KMS-11 (cell line): ENCODE results near the gene PCGF2.
A peak's percentile ranks its signal among the peaks of the same experiment; 100 is the strongest.

ENCODE experiments used
- H2AFZ ChIP-seq: fragments of 200-600 bp; sonication (generic); 2 replicates; pipeline ENCODE4 v1.6.1; 2016; ENCODE audit warnings: antibody characterized with exemption, mixed run types, low read depth
- H3K27ac ChIP-seq: fragments of 200-600 bp; sonication (generic); 2 replicates; pipeline ENCODE4 v1.6.1; 2016; ENCODE audit warnings: mild to moderate bottlenecking, mixed run types
- H3K27me3 ChIP-seq: fragments of 200-600 bp; sonication (generic); 2 replicates; pipeline ENCODE4 v1.6.1; 2017; ENCODE audit warnings: mild to moderate bottlenecking, low read depth, mixed run types, moderate library complexity; ENCODE audit not compliant: insufficient read depth
- H3K36me3 ChIP-seq: fragments of 200-600 bp; sonication (generic); 2 replicates; pipeline ENCODE4 v1.6.1; 2017; ENCODE audit warnings: mild to moderate bottlenecking, mixed run types; ENCODE audit not compliant: insufficient read depth
- H3K4me1 ChIP-seq: fragments of 200-600 bp; sonication (generic); 2 replicates; pipeline ENCODE4 v1.6.1; 2016; ENCODE audit warnings: mild to moderate bottlenecking, low read depth, mixed run types; ENCODE audit not compliant: poor library complexity, severe bottlenecking
- H3K4me2 ChIP-seq: fragments of 200-600 bp; sonication (generic); 2 replicates; pipeline ENCODE4 v1.7.0; 2016; ENCODE audit warnings: mild to moderate bottlenecking, mixed run types
- H3K4me3 ChIP-seq: fragments of 200-600 bp; sonication (generic); IDR thresholded peaks from 2 replicates; pipeline ENCODE4 v1.6.1; 2017; ENCODE audit warnings: low read depth, low read length, mixed read lengths; ENCODE audit not compliant: insufficient read depth
- H3K79me2 ChIP-seq: fragments of 200-600 bp; sonication (generic); 2 replicates; pipeline ENCODE4 v1.6.1; 2016; ENCODE audit warnings: low read depth, mixed run types; ENCODE audit not compliant: insufficient read depth
- H3K9ac ChIP-seq: fragments of 200-600 bp; sonication (generic); 2 replicates; pipeline ENCODE4 v1.6.1; 2016; ENCODE audit warnings: mild to moderate bottlenecking, mixed run types
- H4K20me1 ChIP-seq: fragments of 200-600 bp; sonication (generic); 2 replicates; pipeline ENCODE4 v1.6.1; 2016; ENCODE audit warnings: mild to moderate bottlenecking, mixed run types; ENCODE audit not compliant: insufficient read depth
- TF ChIP-seq, protein P1 (sequence below): fragments of 200-600 bp; sonication (generic); conservative IDR thresholded peaks from 2 replicates; pipeline ENCODE4 v1.6.1; 2017; ENCODE audit warnings: low read depth, mild to moderate bottlenecking, antibody characterized with exemption, low read length, moderate library complexity, mixed read lengths

PCGF2 gene

DNA sequence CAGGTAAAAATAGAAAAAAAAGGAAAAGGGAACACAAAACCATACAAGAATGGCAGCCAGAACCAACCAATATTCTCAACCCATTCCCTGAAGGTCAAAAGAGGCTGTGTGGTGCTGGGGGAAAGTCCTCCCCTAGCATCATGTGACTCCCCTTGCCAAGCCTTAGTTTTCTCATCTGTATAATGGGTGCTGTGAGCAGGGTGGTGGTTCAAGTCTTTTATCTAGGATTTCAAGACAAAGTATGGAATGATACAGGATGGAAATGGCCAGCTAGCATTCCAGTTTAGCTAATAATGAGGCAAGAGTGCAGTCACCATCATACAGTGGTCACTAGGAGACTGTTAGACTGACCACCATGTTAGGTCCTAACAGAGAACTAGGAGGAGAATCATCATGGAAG, 25.1 kb upstream of the PCGF2 start:
- no peak overlapping the region for H3K4me2 ChIP-seq
- H3K4me1 ChIP-seq = no peaks in the 10 kb centered on the region
- no peaks in the 10 kb centered on the region for H3K79me2 ChIP-seq
- no peaks in the 10 kb centered on the region for H3K36me3 ChIP-seq
- no peak overlapping the region for H3K9ac ChIP-seq
- no peak overlapping the region for H2AFZ ChIP-seq
- TF ChIP-seq, protein P1, sequence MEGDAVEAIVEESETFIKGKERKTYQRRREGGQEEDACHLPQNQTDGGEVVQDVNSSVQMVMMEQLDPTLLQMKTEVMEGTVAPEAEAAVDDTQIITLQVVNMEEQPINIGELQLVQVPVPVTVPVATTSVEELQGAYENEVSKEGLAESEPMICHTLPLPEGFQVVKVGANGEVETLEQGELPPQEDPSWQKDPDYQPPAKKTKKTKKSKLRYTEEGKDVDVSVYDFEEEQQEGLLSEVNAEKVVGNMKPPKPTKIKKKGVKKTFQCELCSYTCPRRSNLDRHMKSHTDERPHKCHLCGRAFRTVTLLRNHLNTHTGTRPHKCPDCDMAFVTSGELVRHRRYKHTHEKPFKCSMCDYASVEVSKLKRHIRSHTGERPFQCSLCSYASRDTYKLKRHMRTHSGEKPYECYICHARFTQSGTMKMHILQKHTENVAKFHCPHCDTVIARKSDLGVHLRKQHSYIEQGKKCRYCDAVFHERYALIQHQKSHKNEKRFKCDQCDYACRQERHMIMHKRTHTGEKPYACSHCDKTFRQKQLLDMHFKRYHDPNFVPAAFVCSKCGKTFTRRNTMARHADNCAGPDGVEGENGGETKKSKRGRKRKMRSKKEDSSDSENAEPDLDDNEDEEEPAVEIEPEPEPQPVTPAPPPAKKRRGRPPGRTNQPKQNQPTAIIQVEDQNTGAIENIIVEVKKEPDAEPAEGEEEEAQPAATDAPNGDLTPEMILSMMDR = no peak
- no peak overlapping the region for H3K4me3 ChIP-seq
- H3K27ac ChIP-seq = no peak overlapping the region
- no peaks in the 10 kb centered on the region for H4K20me1 ChIP-seq
- no peaks in the 10 kb centered on the region for H3K27me3 ChIP-seq

DNA sequence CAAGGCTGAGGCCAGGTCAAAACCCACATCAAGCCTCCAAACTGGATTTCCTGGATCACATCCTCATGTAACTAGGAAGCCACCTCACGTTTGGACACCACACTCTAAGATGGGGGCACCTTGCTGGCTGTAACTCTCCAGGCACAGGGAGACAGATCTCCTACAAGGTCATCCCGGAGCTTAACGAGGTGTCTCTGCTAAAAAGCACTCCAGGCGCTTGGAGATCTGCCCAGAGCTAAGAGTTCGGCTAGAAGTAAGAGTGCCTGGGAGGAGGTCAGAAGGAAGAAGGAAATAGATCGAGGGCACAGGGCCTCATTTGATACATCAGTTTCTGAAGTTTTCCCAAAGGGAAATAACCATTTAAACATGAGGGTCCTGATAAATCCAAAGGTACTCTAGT, 20.3 kb upstream of the PCGF2 start:
- Histone ChIP-seq H2AFZ (no peak overlapping the region), H3K4me3 (no peak overlapping the region), H3K36me3 (no peaks in the 10 kb centered on the region), H3K9ac (no peak overlapping the region), H3K27ac (no peak overlapping the region), H3K4me1 (no peaks in the 10 kb centered on the region), H4K20me1 (no peaks in the 10 kb centered on the region), H3K4me2 (no peak overlapping the region), H3K79me2 (no peaks in the 10 kb centered on the region), H3K27me3 (no peaks in the 10 kb centered on the region)
- TF ChIP-seq, protein P1 = no peak

DNA sequence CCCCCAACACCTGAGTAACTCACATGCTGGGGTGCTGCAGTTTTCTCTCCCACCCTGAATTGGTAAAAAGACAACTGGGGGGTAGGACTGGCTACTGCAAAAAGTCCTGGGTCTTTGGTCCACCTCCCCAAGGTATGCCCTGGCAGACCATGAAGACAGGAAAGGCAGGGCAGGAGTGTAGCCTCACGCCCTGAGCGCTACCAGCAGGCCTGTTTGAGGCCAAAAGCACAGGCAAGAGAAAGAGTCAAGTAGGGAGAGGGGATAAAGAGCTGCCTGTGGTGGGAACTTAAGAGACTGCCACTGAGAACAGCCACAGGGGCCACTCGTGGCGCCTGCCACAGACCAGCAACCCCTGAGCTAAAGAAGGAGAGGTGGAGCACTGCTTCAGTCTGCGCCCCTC, 18.2 kb upstream of the PCGF2 start:
- Histone ChIP-seq H3K4me3 (no peak overlapping the region), H4K20me1 (no peaks in the 10 kb centered on the region), H3K27ac (no peak overlapping the region), H3K4me2 (no peak overlapping the region), H3K27me3 (no peaks in the 10 kb centered on the region), H2AFZ (no peak overlapping the region), H3K9ac (no peak overlapping the region), H3K79me2 (no peaks in the 10 kb centered on the region), H3K36me3 (no peaks in the 10 kb centered on the region; the same call in 1 of the 2 replicates), H3K4me1 (no peaks in the 10 kb centered on the region)
- TF ChIP-seq, protein P1 = no peak

DNA sequence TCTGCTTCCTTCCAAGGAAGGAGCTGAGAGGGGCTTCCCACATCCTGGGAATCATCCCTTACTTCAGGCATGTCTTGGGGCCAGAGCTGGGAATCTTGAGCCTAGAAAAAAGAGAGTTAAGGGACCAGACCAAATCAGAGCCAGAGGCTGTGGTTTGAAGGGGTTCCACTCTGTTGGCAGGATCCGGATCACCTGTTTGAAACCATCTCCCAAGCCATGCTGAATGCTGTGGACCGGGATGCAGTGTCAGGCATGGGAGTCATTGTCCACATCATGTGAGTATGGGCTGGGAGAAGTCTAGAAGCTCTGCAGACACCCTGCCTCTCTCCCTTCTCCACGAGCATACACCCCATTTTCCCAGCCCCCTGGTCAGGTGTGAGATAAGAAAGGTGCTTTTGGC, 14.1 kb upstream of the PCGF2 start:
- Histone ChIP-seq H3K36me3 (peaks cover 4% of the 10 kb centered on the region; the same call in 1 of the 2 replicates), H3K9ac (no peak overlapping the region), H3K4me1 (no peaks in the 10 kb centered on the region), H3K27me3 (no peaks in the 10 kb centered on the region), H3K4me3 (no peak overlapping the region), H3K79me2 (no peaks in the 10 kb centered on the region; the same call in 1 of the 2 replicates), H3K4me2 (no peak overlapping the region), H2AFZ (no peak overlapping the region), H4K20me1 (no peaks in the 10 kb centered on the region), H3K27ac (no peak overlapping the region)
- TF ChIP-seq, protein P1 = no peak

DNA sequence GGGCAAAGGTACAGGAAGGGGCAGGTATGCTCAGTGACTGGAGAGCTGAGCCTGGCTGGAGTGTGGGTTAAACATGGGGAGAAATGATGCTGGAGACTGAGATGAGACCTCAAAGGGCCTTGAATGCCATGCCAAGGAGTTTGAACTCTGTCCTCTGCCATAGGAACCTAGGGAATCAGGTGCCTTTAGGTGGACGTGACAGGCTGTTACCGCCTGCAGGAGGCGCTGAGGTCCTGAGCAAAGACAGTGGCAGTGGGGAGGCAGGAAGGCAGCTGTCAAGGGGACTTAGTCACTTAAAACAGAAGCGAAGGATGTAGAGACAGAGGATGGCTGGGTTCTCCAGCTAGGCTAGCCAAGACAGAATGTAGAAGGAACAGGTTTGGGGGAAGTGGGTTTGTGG, 13.5 kb upstream of the PCGF2 start:
- H3K4me3 ChIP-seq = no peak overlapping the region
- H3K27me3 ChIP-seq = no peaks in the 10 kb centered on the region
- no peaks in the 10 kb centered on the region; the same call in 1 of the 2 replicates for H3K79me2 ChIP-seq
- no peaks in the 10 kb centered on the region for H4K20me1 ChIP-seq
- H3K4me1 ChIP-seq = no peaks in the 10 kb centered on the region
- H3K36me3 ChIP-seq = peaks cover 6% of the 10 kb centered on the region; the same call in 1 of the 2 replicates
- H3K27ac ChIP-seq = no peak overlapping the region
- H3K9ac ChIP-seq = no peak overlapping the region
- no peak overlapping the region for H2AFZ ChIP-seq
- H3K4me2 ChIP-seq = no peak overlapping the region
- TF ChIP-seq, protein P1 = peak; percentile 59
